ENCODE measurements around the gene TADA2B.

Gene TADA2B

GRCh38 chr4:7049739-7050138 lies 6.6 kb downstream of the TADA2B start:
- TF ChIP-seq CTCF (IDR thresholded peaks at IDR 0.05; ENCODE audit: insufficient read depth, low read depth, low read length, missing control alignments) = no peak
- H3K4me3 ChIP-seq (ENCODE audit: low read depth, low read length) = no peak overlapping the region
- no peak for DNase-seq (ENCODE audit: low read depth)

- no peak for TF ChIP-seq CTCF (IDR thresholded peaks at IDR 0.05; ENCODE audit: insufficient read depth, low read depth, low read length, missing control alignments)
- H3K4me3 ChIP-seq (ENCODE audit: low read depth, low read length) = no peak overlapping the region
- no peak for DNase-seq (ENCODE audit: low read depth)
Measured at GRCh38 chr4:7050481-7051143, 7.4 kb downstream of the TADA2B start.

GRCh38 chr4:7051144-7051495 lies 7.9 kb downstream of the TADA2B start:
- DNase-seq (ENCODE audit: low read depth) = no peak
- no peak for TF ChIP-seq CTCF (IDR thresholded peaks at IDR 0.05; ENCODE audit: insufficient read depth, low read depth, low read length, missing control alignments)
- no peak overlapping the region for H3K4me3 ChIP-seq (ENCODE audit: low read depth, low read length)

- no peak for TF ChIP-seq CTCF (IDR thresholded peaks at IDR 0.05; ENCODE audit: insufficient read depth, low read depth, low read length, missing control alignments)
- DNase-seq (ENCODE audit: low read depth) = no peak
- H3K4me3 ChIP-seq (ENCODE audit: low read depth, low read length) = no peak overlapping the region
Measured at GRCh38 chr4:7051905-7052304, 8.7 kb downstream of the TADA2B start.

- TF ChIP-seq CTCF (IDR thresholded peaks at IDR 0.05; ENCODE audit: insufficient read depth, low read depth, low read length, missing control alignments) = no peak
- DNase-seq (ENCODE audit: low read depth) = no peak
- no peak overlapping the region for H3K4me3 ChIP-seq (ENCODE audit: low read depth, low read length)
Measured at GRCh38 chr4:7052313-7052712, 9.1 kb downstream of the TADA2B start.

- no peak for TF ChIP-seq CTCF (IDR thresholded peaks at IDR 0.05; ENCODE audit: insufficient read depth, low read depth, low read length, missing control alignments)
- H3K4me3 ChIP-seq (ENCODE audit: low read depth, low read length) = no peak overlapping the region
- DNase-seq (ENCODE audit: low read depth) = no peak
Measured at GRCh38 chr4:7052923-7053715, 9.9 kb downstream of the TADA2B start.
